H1 (cell line): ENCODE results near the gene SKAP2. TPM values are rescaled to one million over a fixed set of nuclear protein-coding genes. Genes with fewer than 3 reads are reported as not detected.

Source experiments
- CTCF ChIA-PET: fragments of 300-600 bp; sonication (Branson Sonifier 250); formaldehyde crosslinking; loops from one replicate; lab custom pipeline; 2021; ENCODE audit not compliant: partially characterized antibody; lab: Charles Lee
- POLR2A ChIA-PET: fragments of 300-600 bp; sonication (Branson Sonifier 250); formaldehyde crosslinking; loops from one replicate; lab custom pipeline; 2021; ENCODE audit warnings: inconsistent platforms; ENCODE audit not compliant: partially characterized antibody; lab: Charles Lee
- DNase-seq, 2 experiments: peaks; one replicate each; pipeline versions ENCODE4 v3.0.0 to v3.0.0-alpha.2; 2010 to 2022; ENCODE audit warnings: low spot score in 2 of 2, low read depth in 1 of 2, mixed read lengths in 1 of 2
- FAIRE-seq: peaks from 2 replicates; lab custom pipeline; 2011; peaks lifted over from hg19 to GRCh38; lab: Jason Lieb, UNC
- H2AFZ ChIP-seq: 2 replicates; pipeline ENCODE4 v1.8.1; 2012; ENCODE audit warnings: low read length, inconsistent platforms
- H2AK5ac ChIP-seq: 2 replicates; pipeline ENCODE4 v1.6.1; 2013; ENCODE audit warnings: low read depth, low read length
- H2BK120ac ChIP-seq: replicated peaks from 2 replicates; pipeline ENCODE3; 2013; ENCODE audit warnings: low read depth, low read length, inconsistent platforms
- H2BK12ac ChIP-seq: 2 replicates; pipeline ENCODE4 v1.6.1; 2013; ENCODE audit warnings: low read depth, low read length
- H2BK15ac ChIP-seq: 2 replicates; pipeline ENCODE4 v1.6.1; 2013; ENCODE audit warnings: low read length
- H2BK20ac ChIP-seq: 2 replicates; pipeline ENCODE4 v1.6.1; 2013; ENCODE audit warnings: low read length
- H2BK5ac ChIP-seq: 2 replicates; pipeline ENCODE4 v1.6.1; 2013; ENCODE audit warnings: low read depth, low read length
- H3K14ac ChIP-seq: 2 replicates; pipeline ENCODE4 v1.6.1; 2013; ENCODE audit warnings: inconsistent platforms; ENCODE audit not compliant: insufficient read length
- H3K18ac ChIP-seq: 2 replicates; pipeline ENCODE4 v1.6.1; 2013; ENCODE audit warnings: low read length; ENCODE audit errors: extremely low read depth
- H3K23ac ChIP-seq: 2 replicates; pipeline ENCODE4 v1.6.1; 2013; ENCODE audit warnings: inconsistent platforms; ENCODE audit not compliant: insufficient read length
- H3K23me2 ChIP-seq: 2 replicates; pipeline ENCODE4 v1.6.1; 2013; ENCODE audit warnings: low read depth, low read length
- H3K27ac ChIP-seq: 2 replicates; pipeline ENCODE4 v1.6.1; 2011; ENCODE audit warnings: low read depth, low read length, inconsistent platforms
- H3K27me3 ChIP-seq, 4 experiments: replicated peaks in 1 of 4; 1 replicate in 1 of 4; 2 replicates in 3 of 4; pipeline versions ENCODE4 v1.6.1 to v1.8.1; 2011 to 2013; ENCODE audit warnings: low read length in 3 of 4, mild to moderate bottlenecking in 3 of 4, inconsistent platforms in 2 of 4, mixed read lengths in 2 of 4, moderate library complexity in 1 of 4; ENCODE audit not compliant: control insufficient read depth in 3 of 4, insufficient read depth in 3 of 4; ENCODE audit errors: extremely low read depth in 1 of 4
- H3K36me3 ChIP-seq, 4 experiments: 2 replicates each; pipeline versions ENCODE4 v1.6.1 to v1.8.1; 2011 to 2013; ENCODE audit warnings: mild to moderate bottlenecking in 4 of 4, low read length in 3 of 4, moderate library complexity in 2 of 4, control low read depth in 1 of 4, inconsistent platforms in 1 of 4; ENCODE audit not compliant: insufficient read depth in 4 of 4, control insufficient read depth in 2 of 4
- H3K4ac ChIP-seq: replicated peaks from 2 replicates; pipeline ENCODE3; 2013; ENCODE audit warnings: low read length, low read depth, mixed read lengths, inconsistent platforms; ENCODE audit not compliant: insufficient read length
- H3K4me1 ChIP-seq, 4 experiments: replicated peaks in 1 of 4; 1 replicate in 1 of 4; 2 replicates in 3 of 4; pipeline versions ENCODE4 v1.6.1 to v1.8.1; 2011 to 2013; ENCODE audit warnings: low read length in 3 of 4, inconsistent platforms in 2 of 4, mixed read lengths in 1 of 4; ENCODE audit not compliant: insufficient read depth in 4 of 4, control insufficient read depth in 3 of 4
- H3K4me2 ChIP-seq, 2 experiments: 2 replicates each; pipeline versions ENCODE4 v1.6.1 to v1.8.1; 2011 to 2013; ENCODE audit warnings: low read depth in 2 of 2, low read length in 2 of 2, control low read depth in 1 of 2, inconsistent platforms in 1 of 2, mild to moderate bottlenecking in 1 of 2; ENCODE audit not compliant: insufficient read depth in 1 of 2
- H3K4me3 ChIP-seq, 4 experiments: fragments of 200-600, 300-600 bp in 1 of 4; sonication (generic), shearing (Covaris generic), sonication (Bioruptor Twin) in 1 of 4; 2 replicates each; pipeline versions ENCODE4 v1.5.1 to v1.8.1; 2011 to 2016; ENCODE audit warnings: low read length in 4 of 4, low read depth in 3 of 4, control low read depth in 2 of 4, inconsistent platforms in 2 of 4, mild to moderate bottlenecking in 2 of 4, mixed read lengths in 1 of 4, moderate library complexity in 1 of 4; ENCODE audit not compliant: insufficient read depth in 2 of 4; ENCODE audit errors: extremely low read depth in 1 of 4
- H3K56ac ChIP-seq: replicated peaks from 2 replicates; pipeline ENCODE3; 2013; ENCODE audit warnings: low read depth, mild to moderate bottlenecking, mixed read lengths, low read length, inconsistent platforms; ENCODE audit not compliant: insufficient read length
- H3K79me1 ChIP-seq: 2 replicates; pipeline ENCODE4 v1.6.1; 2013; ENCODE audit warnings: low read depth, low read length, control low read depth
- H3K79me2 ChIP-seq, 2 experiments: 2 replicates each; pipeline versions ENCODE4 v1.6.1 to v1.8.1; 2012 to 2013; ENCODE audit warnings: low read length in 2 of 2, mild to moderate bottlenecking in 2 of 2, inconsistent platforms in 1 of 2; ENCODE audit not compliant: insufficient read depth in 2 of 2, control insufficient read depth in 1 of 2
- H3K9ac ChIP-seq, 4 experiments: replicated peaks in 1 of 4; 1 replicate in 1 of 4; 2 replicates in 3 of 4; pipeline versions ENCODE4 v1.6.1 to v1.8.1; 2011 to 2013; ENCODE audit warnings: low read depth in 3 of 4, low read length in 3 of 4, control low read depth in 2 of 4, mild to moderate bottlenecking in 2 of 4, moderate library complexity in 2 of 4, inconsistent platforms in 1 of 4; ENCODE audit errors: extremely low read depth in 1 of 4
- H3K9me3 ChIP-seq, 2 experiments: 2 replicates each; pipeline versions ENCODE4 v1.6.1 to v1.8.1; 2012 to 2013; ENCODE audit warnings: mild to moderate bottlenecking in 2 of 2, moderate library complexity in 2 of 2, control low read depth in 1 of 2, inconsistent platforms in 1 of 2, low read depth in 1 of 2, low read length in 1 of 2, mixed read lengths in 1 of 2; ENCODE audit not compliant: insufficient read depth in 2 of 2
- H4K20me1 ChIP-seq, 2 experiments: replicated peaks in 1 of 2; 2 replicates each; pipeline versions ENCODE3 to v1.8.1; 2011 to 2013; ENCODE audit warnings: inconsistent platforms in 2 of 2, low read length in 2 of 2, mild to moderate bottlenecking in 1 of 2; ENCODE audit not compliant: insufficient read depth in 2 of 2, control insufficient read depth in 1 of 2
- H4K5ac ChIP-seq: 2 replicates; pipeline ENCODE4 v1.6.1; 2013; ENCODE audit warnings: low read length, low read depth, mixed read lengths, inconsistent platforms; ENCODE audit not compliant: insufficient read length
- H4K8ac ChIP-seq: 2 replicates; pipeline ENCODE4 v1.8.0; 2013; ENCODE audit warnings: mild to moderate bottlenecking, moderate library complexity, low read length, inconsistent platforms; ENCODE audit not compliant: insufficient read depth; ENCODE audit errors: extremely low read depth
- H4K91ac ChIP-seq: replicated peaks from 2 replicates; pipeline ENCODE3; 2013; ENCODE audit warnings: low read length, mixed read lengths, inconsistent platforms; ENCODE audit not compliant: insufficient read length
- BCL11A ChIP-seq, 2 experiments: IDR thresholded peaks; one replicate each; pipeline ENCODE4 v1.6.1; 2011; ENCODE audit warnings: low read depth in 2 of 2, low read length in 2 of 2, mild to moderate bottlenecking in 2 of 2
- CREB1 ChIP-seq: IDR thresholded peaks from 2 replicates; pipeline ENCODE4 v1.6.1; 2012; ENCODE audit warnings: inconsistent platforms
- JUND ChIP-seq: IDR thresholded peaks from 2 replicates; pipeline ENCODE4 v1.6.1; 2011; ENCODE audit warnings: mild to moderate bottlenecking, improper control_type of control experiment, low read length
- KDM1A ChIP-seq: fragments of 200-600, 300-600 bp; sonication (generic); IDR thresholded peaks from 2 replicates; pipeline ENCODE4 v1.7.1; 2016; ENCODE audit warnings: mild to moderate bottlenecking, low read length, borderline replicate concordance
- PHF8 ChIP-seq: fragments of 200-600 bp; sonication (generic); conservative IDR thresholded peaks from 2 replicates; pipeline ENCODE4 v1.7.1; 2012; ENCODE audit warnings: low read depth, mild to moderate bottlenecking, inconsistent platforms, low read length, moderate library complexity
- POLR2AphosphoS5 ChIP-seq: IDR thresholded peaks from 2 replicates; pipeline ENCODE4 v1.6.1; 2011; ENCODE audit warnings: low read depth, low read length
- RAD21 ChIP-seq, 2 experiments: IDR thresholded peaks in 1 of 2; conservative IDR thresholded peaks in 1 of 2; 2 replicates each; pipeline ENCODE4 v1.6.1; 2011; ENCODE audit warnings: low read depth in 2 of 2, low read length in 2 of 2, improper control_type of control experiment in 1 of 2, inconsistent platforms in 1 of 2, mild to moderate bottlenecking in 1 of 2, moderate library complexity in 1 of 2
- SUZ12 ChIP-seq: fragments of 200-600 bp; sonication (generic); IDR thresholded peaks from 2 replicates; pipeline ENCODE4 v1.6.1; 2012; ENCODE audit warnings: mild to moderate bottlenecking, inconsistent platforms, low read length, moderate library complexity, mixed read lengths
- TAF7 ChIP-seq: optimal IDR thresholded peaks from 2 replicates; pipeline ENCODE3; 2011; ENCODE audit warnings: low read depth, mild to moderate bottlenecking, inconsistent platforms, low read length, moderate library complexity, borderline replicate concordance
- TCF12 ChIP-seq: IDR thresholded peaks from 2 replicates; pipeline ENCODE4 v1.6.1; 2011; ENCODE audit warnings: low read depth, mild to moderate bottlenecking, low read length
- TEAD4 ChIP-seq: IDR thresholded peaks from 2 replicates; pipeline ENCODE4 v1.6.1; 2012; ENCODE audit warnings: low read depth, low read length, inconsistent platforms, mixed read lengths
- WGBS, 2 experiments: shearing (Covaris generic) in 1 of 2; methylation state at CpG; one replicate each; pipeline versions ENCODE4 v1.1.6 to v1.1.7; 2013 to 2015; ENCODE audit warnings: low lambda C conversion rate in 2 of 2, mixed read lengths in 2 of 2, inconsistent platforms in 1 of 2, low coverage in 1 of 2, missing lambda C conversion rate in 1 of 2; ENCODE audit not compliant: insufficient replicate concordance in 2 of 2, insufficient coverage in 1 of 2, insufficient read length in 1 of 2; ENCODE audit errors: extremely low coverage in 1 of 2, missing lambda C conversion rate in 1 of 2; 5-methylcytosine and 5-hydroxymethylcytosine counted together
- polyA plus RNA-seq, 7 experiments: library from polyadenylated mRNA; depleted of rRNA in 3 of 7; stranded (reverse) in 5 of 7; unstranded in 2 of 7; fragments of >200 nt in 5 of 7; fragments of 200-250 nt in 2 of 7; gene quantifications; 1 replicate in 5 of 7; 2 replicates in 1 of 7; 4 replicates in 1 of 7; pipeline versions ENCODE4 v1.2.1 to v1.2.3, GENCODE V29; 2011 to 2013; ENCODE audit warnings: missing spikeins in 2 of 7, mixed read lengths in 2 of 7
- total RNA-seq: library from RNA; stranded (reverse); fragmentation: NEBNext Ultra II Directional; extraction: Animal tissue kit (Norgen Biotek cat#: 25700); gene quantifications from 2 replicates; pipeline ENCODE4 v1.2.1, GENCODE V29; 2021
- TF ChIP-seq, protein P1 (sequence below): IDR thresholded peaks from 2 replicates; pipeline ENCODE4 v1.6.1; 2012; ENCODE audit warnings: inconsistent platforms
- TF ChIP-seq, protein P2 (sequence below): IDR thresholded peaks from 2 replicates; pipeline ENCODE4 v1.6.1; 2011; ENCODE audit warnings: low read depth, mild to moderate bottlenecking, low read length; ENCODE audit not compliant: insufficient read depth

The SKAP2 gene
- total and polyA plus RNA-seq, 2 of the 8 experiments (the other 6 are each of a cell fraction or from before 2014, with no cell fraction given) = 0.53 to 5.1 TPM

DNA sequence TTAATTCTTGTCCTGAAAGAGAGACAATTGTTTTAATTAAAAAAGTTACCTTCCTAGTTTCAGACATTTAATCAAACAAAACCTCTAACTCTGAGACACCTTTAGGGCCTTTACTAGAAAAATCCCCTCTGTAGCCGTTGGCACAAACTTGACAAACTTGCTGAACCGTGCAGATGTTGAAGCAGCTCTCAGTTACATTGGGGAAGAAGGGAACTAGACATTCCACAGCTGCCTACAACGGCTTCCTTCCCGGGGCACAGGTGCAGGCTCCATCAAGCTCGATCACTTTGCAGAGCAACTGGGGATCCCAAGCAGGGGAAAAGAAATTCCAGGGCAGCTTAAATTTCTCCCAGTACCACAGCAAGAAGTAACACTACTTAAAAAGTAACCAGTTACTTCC lies 141.3 kb downstream of the SKAP2 start:
- H4K91ac ChIP-seq = no peak overlapping the region
- no peaks in the 10 kb centered on the region for H3K23me2 ChIP-seq
- H3K9ac ChIP-seq = no peak overlapping the region
- no peak overlapping the region for H2BK120ac ChIP-seq
- no peak overlapping the region for H3K4ac ChIP-seq
- POLR2A ChIA-PET = interaction anchor here (1.2 kb wide), 1 partner anchor 15 kb away, joined by 3 read pairs; no protein-coding TSS in a partner anchor
- no peak overlapping the region for H3K4me3 ChIP-seq
- H4K5ac ChIP-seq = no peak overlapping the region
- H4K20me1 ChIP-seq = no peaks in the 10 kb centered on the region
- H3K14ac ChIP-seq = no peak overlapping the region
- H3K27me3 ChIP-seq = no peaks in the 10 kb centered on the region
- H3K9me3 ChIP-seq = no peaks in the 10 kb centered on the region
- no peak overlapping the region for H2AK5ac ChIP-seq
- no peak overlapping the region for H3K18ac ChIP-seq
- no peaks in the 10 kb centered on the region for H3K79me2 ChIP-seq
- CTCF ChIA-PET = interaction anchor here (0.6 kb wide), 1 partner anchor 55 kb away, joined by 3 read pairs; no protein-coding TSS in a partner anchor
- no peak overlapping the region for H3K27ac ChIP-seq
- no peak overlapping the region for H2BK15ac ChIP-seq
- H2AFZ ChIP-seq = no peak overlapping the region
- H2BK5ac ChIP-seq = no peak overlapping the region
- H4K8ac ChIP-seq = no peak overlapping the region
- H2BK20ac ChIP-seq = no peak overlapping the region
- H3K79me1 ChIP-seq = no peaks in the 10 kb centered on the region
- H3K4me1 ChIP-seq = no peaks in the 10 kb centered on the region
- H3K4me2 ChIP-seq = no peak overlapping the region
- WGBS, 2 experiments = 54% methylated on average over 5 of the region's 5 CpGs; no CpG with 5 or more reads in 1 of the 2 experiments
- DNase-seq = peak in 1 of 2 experiments; percentile 50
- no peak overlapping the region for H3K23ac ChIP-seq
- H3K56ac ChIP-seq = no peak overlapping the region
- FAIRE-seq = peak; percentile 88
- no peaks in the 10 kb centered on the region for H3K36me3 ChIP-seq
- H2BK12ac ChIP-seq = no peak overlapping the region
- no peak for TF ChIP-seq TAF7
- peak; percentile 56; the same call in 1 of the 2 replicates for TF ChIP-seq TEAD4
- no peak for TF ChIP-seq POLR2AphosphoS5
- TF ChIP-seq, protein P1, sequence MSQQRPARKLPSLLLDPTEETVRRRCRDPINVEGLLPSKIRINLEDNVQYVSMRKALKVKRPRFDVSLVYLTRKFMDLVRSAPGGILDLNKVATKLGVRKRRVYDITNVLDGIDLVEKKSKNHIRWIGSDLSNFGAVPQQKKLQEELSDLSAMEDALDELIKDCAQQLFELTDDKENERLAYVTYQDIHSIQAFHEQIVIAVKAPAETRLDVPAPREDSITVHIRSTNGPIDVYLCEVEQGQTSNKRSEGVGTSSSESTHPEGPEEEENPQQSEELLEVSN = no peak
- no peak for TF ChIP-seq RAD21 (IDR thresholded peaks at IDR 0.05 in 1 of 2, conservative IDR thresholded peaks at IDR 0.05 in 1 of 2; ENCODE audit: low read depth in 2 of 2, low read length in 2 of 2)
- TF ChIP-seq PHF8 = no peak
- no peak for TF ChIP-seq SUZ12
- TF ChIP-seq TCF12 = peak; percentile 78; the same call in 1 of the 2 replicates
- TF ChIP-seq KDM1A = no peak
- no peak for TF ChIP-seq JUND
- no peak for TF ChIP-seq CREB1
- TF ChIP-seq BCL11A (IDR thresholded peaks at IDR 0.05; ENCODE audit: low read depth in 2 of 2, low read length in 2 of 2) = no peak
- TF ChIP-seq, protein P2, sequence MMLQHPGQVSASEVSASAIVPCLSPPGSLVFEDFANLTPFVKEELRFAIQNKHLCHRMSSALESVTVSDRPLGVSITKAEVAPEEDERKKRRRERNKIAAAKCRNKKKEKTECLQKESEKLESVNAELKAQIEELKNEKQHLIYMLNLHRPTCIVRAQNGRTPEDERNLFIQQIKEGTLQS = no peak
